ENCODE measurements around the gene TIMP4. TPM values are rescaled to one million over a fixed set of nuclear protein-coding genes. Genes with fewer than 3 reads are reported as not detected.

The TIMP4 gene
- total RNA-seq, 1 donor from 2014 or later, result 12.3 TPM

DNA sequence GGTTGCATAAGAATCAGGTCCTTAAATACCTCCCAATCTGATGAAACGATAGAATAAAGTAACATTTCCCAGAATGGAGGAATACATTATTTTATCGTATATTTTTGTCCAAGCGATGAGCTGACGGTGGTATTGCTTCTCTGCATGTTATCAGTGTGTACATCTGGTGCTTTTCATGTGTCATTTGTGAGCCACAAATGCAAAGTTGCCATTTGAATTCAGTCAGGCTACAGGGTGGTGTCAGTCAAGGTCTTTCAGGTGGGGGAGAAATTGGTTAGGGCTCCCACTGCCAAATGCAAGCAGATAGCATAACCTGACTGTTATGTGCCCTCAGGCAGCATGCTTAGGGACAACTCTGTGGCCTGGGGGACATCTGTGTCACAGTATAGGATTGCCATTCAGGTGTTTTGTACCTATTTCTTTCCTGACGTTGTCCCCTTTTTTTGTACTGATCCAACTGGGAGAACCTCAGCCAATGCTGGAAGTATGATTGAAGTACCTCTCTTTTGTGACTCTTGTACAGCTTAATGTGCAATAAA lies 26.5 kb upstream of the TIMP4 start:
- no peaks in the 10 kb centered on the region for H3K27me3 ChIP-seq (ENCODE audit: low read depth)
- no peaks in the 10 kb centered on the region for H3K9me3 ChIP-seq (replicated peaks)
- TF ChIP-seq, protein P1, sequence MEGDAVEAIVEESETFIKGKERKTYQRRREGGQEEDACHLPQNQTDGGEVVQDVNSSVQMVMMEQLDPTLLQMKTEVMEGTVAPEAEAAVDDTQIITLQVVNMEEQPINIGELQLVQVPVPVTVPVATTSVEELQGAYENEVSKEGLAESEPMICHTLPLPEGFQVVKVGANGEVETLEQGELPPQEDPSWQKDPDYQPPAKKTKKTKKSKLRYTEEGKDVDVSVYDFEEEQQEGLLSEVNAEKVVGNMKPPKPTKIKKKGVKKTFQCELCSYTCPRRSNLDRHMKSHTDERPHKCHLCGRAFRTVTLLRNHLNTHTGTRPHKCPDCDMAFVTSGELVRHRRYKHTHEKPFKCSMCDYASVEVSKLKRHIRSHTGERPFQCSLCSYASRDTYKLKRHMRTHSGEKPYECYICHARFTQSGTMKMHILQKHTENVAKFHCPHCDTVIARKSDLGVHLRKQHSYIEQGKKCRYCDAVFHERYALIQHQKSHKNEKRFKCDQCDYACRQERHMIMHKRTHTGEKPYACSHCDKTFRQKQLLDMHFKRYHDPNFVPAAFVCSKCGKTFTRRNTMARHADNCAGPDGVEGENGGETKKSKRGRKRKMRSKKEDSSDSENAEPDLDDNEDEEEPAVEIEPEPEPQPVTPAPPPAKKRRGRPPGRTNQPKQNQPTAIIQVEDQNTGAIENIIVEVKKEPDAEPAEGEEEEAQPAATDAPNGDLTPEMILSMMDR (IDR thresholded peaks at IDR 0.05; ENCODE audit: borderline replicate concordance), result no peak
- H3K36me3 ChIP-seq, result no peaks in the 10 kb centered on the region
- intact Hi-C loops (cut with micrococcal nuclease), result no loop called here
- no peak for DNase-seq
- H3K4me1 ChIP-seq, result peaks cover 4% of the 10 kb centered on the region
- H3K27ac ChIP-seq (replicated peaks), result no peak overlapping the region
- no peak overlapping the region for H3K4me3 ChIP-seq

DNA sequence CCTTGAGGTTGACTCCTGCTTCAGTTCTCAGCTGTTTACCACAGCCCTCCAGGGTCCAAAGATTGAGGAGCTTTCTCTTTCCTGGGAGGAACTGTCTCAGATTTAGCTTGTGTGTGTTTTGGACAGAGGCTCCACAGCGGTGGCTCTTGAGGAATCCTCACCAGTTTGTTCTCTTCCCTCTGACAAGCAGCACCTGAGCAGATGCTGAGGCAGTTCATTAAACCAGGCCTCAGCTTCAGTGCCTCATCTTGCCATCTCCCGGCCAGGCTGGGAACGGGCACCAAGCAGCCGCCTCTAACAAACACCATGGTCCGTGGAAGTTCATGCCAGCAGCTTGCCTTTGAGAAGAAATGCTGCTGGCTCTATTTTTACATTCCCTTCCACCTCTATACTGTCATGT lies 25.8 kb upstream of the TIMP4 start:
- Histone ChIP-seq H3K4me3 (no peak overlapping the region), H3K4me1 (peaks cover 11% of the 10 kb centered on the region), H3K9me3 (replicated peaks) (no peaks in the 10 kb centered on the region), H3K36me3 (no peaks in the 10 kb centered on the region), H3K27ac (replicated peaks) (no peak overlapping the region), H3K27me3 (ENCODE audit: low read depth) (no peaks in the 10 kb centered on the region)
- TF ChIP-seq, protein P1 (IDR thresholded peaks at IDR 0.05; ENCODE audit: borderline replicate concordance), result no peak
- no peak for DNase-seq
- intact Hi-C loops (cut with micrococcal nuclease), result no loop called here

DNA sequence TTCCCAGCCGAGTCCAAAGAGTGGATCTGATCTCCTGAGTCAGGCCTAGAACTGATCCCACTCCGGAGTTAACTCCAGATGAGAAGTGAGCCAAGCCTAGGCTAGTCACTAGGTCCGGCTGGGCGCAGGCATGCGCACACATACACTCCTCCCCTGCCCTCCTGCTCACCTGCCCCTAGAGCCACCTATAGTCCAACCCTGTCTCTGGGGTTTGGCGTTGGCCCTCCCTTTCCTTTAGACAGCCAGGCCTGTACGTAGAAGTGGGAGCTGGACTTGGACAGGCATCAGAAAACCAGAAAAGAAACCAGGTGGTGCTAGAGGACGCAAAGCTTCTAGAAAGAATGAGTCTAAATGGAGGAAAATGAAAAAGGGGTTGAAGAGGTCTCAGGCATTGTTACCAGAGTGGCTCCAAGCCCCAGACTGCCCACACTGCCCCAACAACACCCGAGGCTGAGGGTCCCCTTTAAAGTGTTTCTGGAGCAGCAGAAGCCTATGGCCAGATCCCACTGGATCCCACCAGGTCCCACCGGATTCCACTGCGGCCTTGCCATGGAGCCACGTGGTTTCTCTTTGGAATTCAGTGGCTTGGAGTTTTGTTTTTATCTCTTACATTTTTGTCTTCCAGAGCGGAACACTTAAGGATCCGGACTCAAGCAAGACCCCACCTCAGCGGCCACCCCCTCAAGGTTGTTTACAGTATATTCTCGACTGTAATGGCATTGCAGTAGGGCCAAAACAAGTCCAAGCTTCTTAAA lies 24.2 kb upstream of the TIMP4 start:
- H3K27ac ChIP-seq (replicated peaks), result no peak overlapping the region
- H3K27me3 ChIP-seq (ENCODE audit: low read depth), result no peaks in the 10 kb centered on the region
- H3K4me3 ChIP-seq, result no peak overlapping the region
- TF ChIP-seq, protein P1 (IDR thresholded peaks at IDR 0.05; ENCODE audit: borderline replicate concordance), result no peak
- intact Hi-C loops (cut with micrococcal nuclease), result no loop called here
- DNase-seq, result no peak
- peaks cover 26% of the 10 kb centered on the region for H3K4me1 ChIP-seq
- H3K9me3 ChIP-seq (replicated peaks), result no peaks in the 10 kb centered on the region
- no peaks in the 10 kb centered on the region for H3K36me3 ChIP-seq

DNA sequence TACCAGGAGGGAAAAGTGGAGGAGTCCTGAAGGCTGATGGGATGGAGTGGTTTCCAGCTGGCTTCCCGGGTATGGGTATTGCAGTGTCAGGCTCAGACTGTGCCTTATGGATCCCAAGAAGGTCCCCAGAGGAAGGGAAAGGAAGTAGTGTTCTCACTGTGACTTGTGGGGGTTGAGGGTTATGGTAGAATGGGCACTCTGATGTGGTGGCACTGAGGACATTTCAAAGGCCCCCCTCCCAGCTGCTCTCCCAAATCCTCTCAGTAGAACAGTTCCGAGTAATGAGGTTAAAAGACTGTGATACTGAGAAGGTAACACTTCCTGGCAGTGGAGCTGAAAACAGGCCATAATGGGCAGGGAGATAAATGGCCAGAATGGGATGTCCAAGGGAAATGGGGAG lies 23.1 kb upstream of the TIMP4 start:
- Histone ChIP-seq H3K9me3 (replicated peaks) (no peaks in the 10 kb centered on the region), H3K36me3 (no peaks in the 10 kb centered on the region), H3K27ac (replicated peaks) (no peak overlapping the region), H3K4me3 (no peak overlapping the region), H3K4me1 (peaks cover 37% of the 10 kb centered on the region), H3K27me3 (ENCODE audit: low read depth) (no peaks in the 10 kb centered on the region)
- DNase-seq, result no peak
- intact Hi-C loops (cut with micrococcal nuclease), result no loop called here
- TF ChIP-seq, protein P1 (IDR thresholded peaks at IDR 0.05; ENCODE audit: borderline replicate concordance), result no peak

- TF ChIP-seq, protein P1 (IDR thresholded peaks at IDR 0.05; ENCODE audit: borderline replicate concordance), result no peak
- Histone ChIP-seq H3K27me3 (ENCODE audit: low read depth) (no peaks in the 10 kb centered on the region), H3K4me1 (peaks cover 37% of the 10 kb centered on the region), H3K27ac (replicated peaks) (no peak overlapping the region), H3K9me3 (replicated peaks) (no peaks in the 10 kb centered on the region), H3K4me3 (no peak overlapping the region), H3K36me3 (no peaks in the 10 kb centered on the region)
- no peak for DNase-seq
- intact Hi-C loops (cut with micrococcal nuclease), result no loop called here
These were observed 22.6 kb upstream of the TIMP4 start for GRCh38 chr3:12181301-12181700.

Data from left ventricle myocardium inferior (tissue), 1 donor.